Upper lobe of left lung (tissue), 4 donors: ENCODE results near the gene GNAZ.

Source experiments
- CTCF ChIP-seq, 6 experiments: fragments of 450-650 bp in 4 of 6; fragments of 200-600 bp in 2 of 6; sonication (generic) in 2 of 6; IDR thresholded peaks; one replicate each; pipeline ENCODE4 v1.5.1; 2016 to 2019; ENCODE audit warnings: antibody characterized with exemption in 6 of 6
- POLR2A ChIP-seq, 4 donors: fragments of 450-650 bp; IDR thresholded peaks; one replicate each; pipeline ENCODE4 v1.5.1; 2016 to 2017; ENCODE audit warnings: antibody characterized with exemption in 4 of 4, mild to moderate bottlenecking in 2 of 4
- POLR2AphosphoS5 ChIP-seq, 2 donors: sonication (generic); formaldehyde crosslinking; IDR thresholded peaks; one replicate each; pipeline ENCODE4 v1.5.1; 2017; ENCODE audit warnings: antibody characterized with exemption in 2 of 2

- TF ChIP-seq POLR2A (IDR thresholded peaks at IDR 0.05) (no peak), CTCF (IDR thresholded peaks at IDR 0.05) (no peak), POLR2AphosphoS5 (IDR thresholded peaks at IDR 0.05) (no peak)
These were observed 9.5 kb upstream of the GNAZ start for GRCh38 chr22:23060612-23061400.
